Measurements from ENCODE around the gene TMEM255A. TPM values are rescaled to one million over a fixed set of nuclear protein-coding genes. Genes with fewer than 3 reads are reported as not detected.

TMEM255A gene
- polyA plus RNA-seq, 1 of the 3 experiments (the other 2 are of a cell fraction) = 0.08 TPM

DNA sequence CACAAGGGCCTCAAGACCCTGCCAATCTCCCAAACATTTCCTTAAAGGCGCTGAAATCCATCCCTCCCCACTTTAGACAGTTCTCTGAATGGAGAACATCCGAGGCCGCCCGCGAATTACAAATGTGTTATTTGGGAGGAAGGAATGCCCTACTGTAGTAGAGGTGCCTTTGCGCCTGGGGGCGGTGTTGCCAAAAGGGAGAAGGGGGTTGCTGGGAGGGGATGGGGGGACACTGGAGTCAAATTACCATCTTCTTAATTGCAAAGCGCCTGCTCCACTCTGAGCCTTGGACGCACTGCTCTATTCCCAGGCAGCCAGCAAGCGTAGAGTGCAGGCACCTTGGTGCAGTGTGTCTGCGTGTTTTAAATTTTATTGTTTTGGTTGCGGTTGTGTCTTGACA lies 2.7 kb downstream of the TMEM255A start:
- POLR2A ChIA-PET = interaction anchor here (1.5 kb wide), 1 partner anchor 160 kb away, joined by 3 read pairs; the partner anchor contains the start of gene LAMP2

DNA sequence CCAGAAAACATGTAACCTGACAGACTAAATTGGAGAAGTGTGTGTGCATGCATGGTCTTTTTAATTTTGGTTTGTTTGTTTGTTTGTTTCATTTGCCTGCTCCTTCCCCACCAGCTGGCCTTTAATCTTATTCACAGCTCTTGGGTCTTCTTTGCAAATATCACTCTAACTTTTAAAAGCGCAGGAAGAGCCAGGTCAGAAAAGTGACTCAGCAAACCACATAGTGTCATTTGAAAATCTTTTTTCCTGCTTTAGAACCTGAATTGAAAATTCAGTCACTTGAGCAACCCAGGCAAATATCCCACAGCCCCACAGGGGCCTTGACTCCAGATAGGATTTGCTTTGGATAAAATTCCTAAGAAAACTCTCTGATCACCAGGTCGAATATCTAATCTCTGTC lies 4.6 kb downstream of the TMEM255A start:
- Histone ChIP-seq H3K79me2 (ENCODE audit: insufficient read depth) (no peaks in the 10 kb centered on the region), H3K27ac (ENCODE audit: low read depth in 2 of 2, low read length in 1 of 2) (no peak overlapping the region), H3F3A (replicated peaks; ENCODE audit: insufficient read depth) (no peaks in the 10 kb centered on the region), H4K20me1 (ENCODE audit: insufficient read depth) (no peaks in the 10 kb centered on the region), H3K9ac (no peak overlapping the region), H2AFZ (ENCODE audit: low read depth) (no peak overlapping the region), H3K9me2 (no peaks in the 10 kb centered on the region), H3K27me3 (ENCODE audit: insufficient read depth) (peaks cover 55% of the 10 kb centered on the region), H3K9me3 (no peaks in the 10 kb centered on the region), H3K36me3 (replicated peaks in 1 of 2; ENCODE audit: control insufficient read depth in 1 of 2, insufficient read depth in 2 of 2, low read length in 1 of 2) (no peaks in the 10 kb centered on the region), H3K4me2 (no peak overlapping the region), H3K4me1 (ENCODE audit: control insufficient read depth in 1 of 2, insufficient read depth in 2 of 2, low read depth in 1 of 2, low read length in 1 of 2) (peaks cover 0 to 8% of the 10 kb centered on the region in 2 experiments; a peak in 1 of 4 replicates), H3K4me3 (ENCODE audit: low read depth in 2 of 2, low read length in 1 of 2) (no peak overlapping the region)
- 49% methylated on average over 2 of the region's 2 CpGs for WGBS (ENCODE audit: low lambda C conversion rate)
- ChIA-PET CTCF (no interaction called here), POLR2A (no interaction called here)
- DNase-seq = no peak
- no peak for TF ChIP-seq JUND (IDR thresholded peaks at IDR 0.05)
- no peak for TF ChIP-seq FOSL2 (IDR thresholded peaks at IDR 0.05; ENCODE audit: borderline replicate concordance, low read depth)
- TF ChIP-seq EP300 (IDR thresholded peaks at IDR 0.05; ENCODE audit: borderline replicate concordance in 1 of 2, low read depth in 1 of 2, low read length in 1 of 2) = no peak
- no peak for TF ChIP-seq TEAD4 (IDR thresholded peaks at IDR 0.05; ENCODE audit: borderline replicate concordance, insufficient read depth)
- TF ChIP-seq USF2 (IDR thresholded peaks at IDR 0.05; ENCODE audit: borderline replicate concordance, low read depth, low read length) = no peak
- no peak for TF ChIP-seq EZH2phosphoT487 (IDR thresholded peaks at IDR 0.05; ENCODE audit: borderline replicate concordance, low read depth)
- no peak for TF ChIP-seq TCF12 (IDR thresholded peaks at IDR 0.05)
- TF ChIP-seq, protein P1, sequence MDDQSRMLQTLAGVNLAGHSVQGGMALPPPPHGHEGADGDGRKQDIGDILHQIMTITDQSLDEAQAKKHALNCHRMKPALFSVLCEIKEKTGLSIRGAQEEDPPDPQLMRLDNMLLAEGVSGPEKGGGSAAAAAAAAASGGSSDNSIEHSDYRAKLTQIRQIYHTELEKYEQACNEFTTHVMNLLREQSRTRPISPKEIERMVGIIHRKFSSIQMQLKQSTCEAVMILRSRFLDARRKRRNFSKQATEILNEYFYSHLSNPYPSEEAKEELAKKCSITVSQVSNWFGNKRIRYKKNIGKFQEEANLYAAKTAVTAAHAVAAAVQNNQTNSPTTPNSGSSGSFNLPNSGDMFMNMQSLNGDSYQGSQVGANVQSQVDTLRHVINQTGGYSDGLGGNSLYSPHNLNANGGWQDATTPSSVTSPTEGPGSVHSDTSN (IDR thresholded peaks at IDR 0.05) = no peak
- no peak for TF ChIP-seq MEF2A (IDR thresholded peaks at IDR 0.05; ENCODE audit: borderline replicate concordance, low read depth)

More for the DNA sequence above, 2.7 kb downstream of the TMEM255A start:
- H3K4me1 ChIP-seq (ENCODE audit: control insufficient read depth in 1 of 2, insufficient read depth in 2 of 2, low read depth in 1 of 2, low read length in 1 of 2) = peaks cover 0 to 8% of the 10 kb centered on the region in 2 experiments; a peak in 1 of 4 replicates
- no peaks in the 10 kb centered on the region for H3F3A ChIP-seq (replicated peaks; ENCODE audit: insufficient read depth)
- CTCF ChIA-PET = interaction anchor here (0.7 to 1.7 kb wide), 6 partner anchors 8 to 135 kb away, joined by 3 to 6 read pairs (median 4); partner anchors contain the start of gene ZBTB33
- H3K79me2 ChIP-seq (ENCODE audit: insufficient read depth) = no peaks in the 10 kb centered on the region
- no peaks in the 10 kb centered on the region for H3K9me3 ChIP-seq
- no peak overlapping the region for H3K4me2 ChIP-seq
- TF ChIP-seq USF2 (IDR thresholded peaks at IDR 0.05; ENCODE audit: borderline replicate concordance, low read depth, low read length) (no peak), RAD21 (IDR thresholded peaks at IDR 0.05; ENCODE audit: low read length) (no peak), MAX (IDR thresholded peaks at IDR 0.05; ENCODE audit: low read depth) (no peak), TCF12 (IDR thresholded peaks at IDR 0.05) (no peak), MXI1 (IDR thresholded peaks at IDR 0.05; ENCODE audit: low read depth, low read length) (no peak), FOXM1 (IDR thresholded peaks at IDR 0.05; ENCODE audit: low read depth) (no peak), NRF1 (IDR thresholded peaks at IDR 0.05; ENCODE audit: low read depth, low read length) (no peak)
- TF ChIP-seq, protein P2, sequence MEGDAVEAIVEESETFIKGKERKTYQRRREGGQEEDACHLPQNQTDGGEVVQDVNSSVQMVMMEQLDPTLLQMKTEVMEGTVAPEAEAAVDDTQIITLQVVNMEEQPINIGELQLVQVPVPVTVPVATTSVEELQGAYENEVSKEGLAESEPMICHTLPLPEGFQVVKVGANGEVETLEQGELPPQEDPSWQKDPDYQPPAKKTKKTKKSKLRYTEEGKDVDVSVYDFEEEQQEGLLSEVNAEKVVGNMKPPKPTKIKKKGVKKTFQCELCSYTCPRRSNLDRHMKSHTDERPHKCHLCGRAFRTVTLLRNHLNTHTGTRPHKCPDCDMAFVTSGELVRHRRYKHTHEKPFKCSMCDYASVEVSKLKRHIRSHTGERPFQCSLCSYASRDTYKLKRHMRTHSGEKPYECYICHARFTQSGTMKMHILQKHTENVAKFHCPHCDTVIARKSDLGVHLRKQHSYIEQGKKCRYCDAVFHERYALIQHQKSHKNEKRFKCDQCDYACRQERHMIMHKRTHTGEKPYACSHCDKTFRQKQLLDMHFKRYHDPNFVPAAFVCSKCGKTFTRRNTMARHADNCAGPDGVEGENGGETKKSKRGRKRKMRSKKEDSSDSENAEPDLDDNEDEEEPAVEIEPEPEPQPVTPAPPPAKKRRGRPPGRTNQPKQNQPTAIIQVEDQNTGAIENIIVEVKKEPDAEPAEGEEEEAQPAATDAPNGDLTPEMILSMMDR (IDR thresholded peaks at IDR 0.05) = no peak
- TF ChIP-seq, protein P3, sequence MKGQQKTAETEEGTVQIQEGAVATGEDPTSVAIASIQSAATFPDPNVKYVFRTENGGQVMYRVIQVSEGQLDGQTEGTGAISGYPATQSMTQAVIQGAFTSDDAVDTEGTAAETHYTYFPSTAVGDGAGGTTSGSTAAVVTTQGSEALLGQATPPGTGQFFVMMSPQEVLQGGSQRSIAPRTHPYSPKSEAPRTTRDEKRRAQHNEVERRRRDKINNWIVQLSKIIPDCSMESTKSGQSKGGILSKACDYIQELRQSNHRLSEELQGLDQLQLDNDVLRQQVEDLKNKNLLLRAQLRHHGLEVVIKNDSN (IDR thresholded peaks at IDR 0.05; ENCODE audit: borderline replicate concordance, low read depth) = no peak
- DNase-seq = no peak
- no peak overlapping the region for H2AFZ ChIP-seq (ENCODE audit: low read depth)
- H3K27me3 ChIP-seq (ENCODE audit: insufficient read depth) = peaks cover 73% of the 10 kb centered on the region
- no peak overlapping the region for H3K4me3 ChIP-seq (ENCODE audit: low read depth in 2 of 2, low read length in 1 of 2)
- H3K9ac ChIP-seq = no peak overlapping the region
- H4K20me1 ChIP-seq (ENCODE audit: insufficient read depth) = no peaks in the 10 kb centered on the region
- no peaks in the 10 kb centered on the region for H3K9me2 ChIP-seq
- H3K36me3 ChIP-seq (replicated peaks in 1 of 2; ENCODE audit: control insufficient read depth in 1 of 2, insufficient read depth in 2 of 2, low read length in 1 of 2) = no peaks in the 10 kb centered on the region
- H3K27ac ChIP-seq (ENCODE audit: low read depth in 2 of 2, low read length in 1 of 2) = no peak overlapping the region
- 31% methylated on average over 10 of the region's 12 CpGs for WGBS (ENCODE audit: low lambda C conversion rate)
